ENCODE results near the gene KCNAB1.

DNA sequence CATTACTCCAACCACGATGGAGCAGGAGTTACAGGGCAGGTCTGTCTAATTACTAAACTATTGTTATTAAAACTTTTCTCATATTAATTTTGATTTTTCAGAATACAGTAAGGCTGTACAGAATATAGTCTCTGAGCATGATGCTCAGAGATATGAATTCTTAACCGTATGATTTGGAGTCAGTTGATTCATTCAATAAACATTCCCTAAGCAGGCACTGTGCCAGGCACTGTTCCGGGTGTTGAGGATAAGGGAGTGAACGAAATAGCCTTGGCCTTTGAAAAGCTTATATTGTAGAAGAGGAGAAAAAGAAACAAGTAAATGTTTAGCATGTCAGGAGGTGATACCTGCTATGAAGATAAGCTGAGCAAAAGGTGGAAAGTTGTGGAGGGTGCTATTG is 187.3 kb downstream of the KCNAB1 start:
- no peak for TF ChIP-seq CTCF (IDR thresholded peaks at IDR 0.05 in 2 of 3, conservative IDR thresholded peaks at IDR 0.05 in 1 of 3; ENCODE audit: control insufficient read depth in 2 of 3, extremely low read depth in 1 of 3, insufficient read depth in 1 of 3, low read depth in 3 of 3, low read length in 3 of 3)
- TF ChIP-seq, protein P1, sequence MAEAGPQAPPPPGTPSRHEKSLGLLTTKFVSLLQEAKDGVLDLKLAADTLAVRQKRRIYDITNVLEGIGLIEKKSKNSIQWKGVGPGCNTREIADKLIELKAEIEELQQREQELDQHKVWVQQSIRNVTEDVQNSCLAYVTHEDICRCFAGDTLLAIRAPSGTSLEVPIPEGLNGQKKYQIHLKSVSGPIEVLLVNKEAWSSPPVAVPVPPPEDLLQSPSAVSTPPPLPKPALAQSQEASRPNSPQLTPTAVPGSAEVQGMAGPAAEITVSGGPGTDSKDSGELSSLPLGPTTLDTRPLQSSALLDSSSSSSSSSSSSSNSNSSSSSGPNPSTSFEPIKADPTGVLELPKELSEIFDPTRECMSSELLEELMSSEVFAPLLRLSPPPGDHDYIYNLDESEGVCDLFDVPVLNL (IDR thresholded peaks at IDR 0.05; ENCODE audit: low read depth, low read length) = no peak
- no peak for TF ChIP-seq POLR2A (IDR thresholded peaks at IDR 0.05; ENCODE audit: low read depth, low read length)
- TF ChIP-seq EZH2 (IDR thresholded peaks at IDR 0.05; ENCODE audit: borderline replicate concordance, control insufficient read depth, low read depth, low read length) = no peak
- TF ChIP-seq CREM (IDR thresholded peaks at IDR 0.05; ENCODE audit: low read depth) = no peak
- TF ChIP-seq RAD51 (IDR thresholded peaks at IDR 0.05) = no peak
- TF ChIP-seq SRF (IDR thresholded peaks at IDR 0.05; ENCODE audit: low read depth in 2 of 2, low read length in 2 of 2) = no peak
- TF ChIP-seq POLR2AphosphoS5 (IDR thresholded peaks at IDR 0.05; ENCODE audit: low read length) = no peak
